GM20000 (cell line): Measurements from ENCODE around the gene TOX3.

ENCODE experiments used
- DNase-seq: peaks from one replicate; pipeline ENCODE4 v3.0.0; 2012; ENCODE audit warnings: low spot score
- TF ChIP-seq, protein P1 (sequence below): IDR thresholded peaks from 2 replicates; pipeline ENCODE4 v1.5.1; 2012; ENCODE audit warnings: mild to moderate bottlenecking, control low read depth; ENCODE audit errors: extremely low read depth, missing control alignments

TOX3 gene

DNA sequence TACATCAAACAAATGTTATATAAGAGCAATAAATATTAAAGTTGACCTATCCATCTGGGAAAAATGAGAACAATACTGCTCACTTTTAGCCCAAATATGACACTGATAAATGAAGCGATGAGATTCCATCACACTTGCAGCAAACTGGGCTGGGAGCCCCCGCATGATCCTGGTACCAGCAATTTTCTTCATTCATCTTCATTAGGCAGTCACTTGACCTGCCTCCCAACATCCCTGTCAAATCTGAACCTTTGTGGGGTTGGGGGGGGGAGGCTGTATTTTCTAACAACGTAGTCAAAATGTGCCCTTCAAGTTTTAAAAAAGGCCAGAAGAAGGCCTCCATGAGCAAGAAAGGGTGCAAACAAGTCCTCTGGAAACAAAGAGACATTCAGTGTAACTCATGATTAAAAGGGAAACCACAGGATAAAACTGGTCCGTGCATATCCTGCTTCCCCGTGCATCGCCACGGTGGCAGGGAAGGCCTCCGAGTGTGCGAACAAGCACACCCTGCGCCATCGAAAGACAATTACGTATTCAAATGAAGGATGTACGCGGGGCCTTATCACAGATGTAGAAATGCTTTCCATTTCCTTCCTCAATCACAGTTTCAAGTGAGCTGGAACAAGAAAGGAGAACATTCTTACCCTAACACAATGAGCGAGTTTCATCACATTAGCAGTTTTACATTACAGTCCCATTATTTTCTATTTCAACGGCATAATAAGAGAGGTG lies 48.4 kb downstream of the TOX3 start:
- TF ChIP-seq, protein P1, sequence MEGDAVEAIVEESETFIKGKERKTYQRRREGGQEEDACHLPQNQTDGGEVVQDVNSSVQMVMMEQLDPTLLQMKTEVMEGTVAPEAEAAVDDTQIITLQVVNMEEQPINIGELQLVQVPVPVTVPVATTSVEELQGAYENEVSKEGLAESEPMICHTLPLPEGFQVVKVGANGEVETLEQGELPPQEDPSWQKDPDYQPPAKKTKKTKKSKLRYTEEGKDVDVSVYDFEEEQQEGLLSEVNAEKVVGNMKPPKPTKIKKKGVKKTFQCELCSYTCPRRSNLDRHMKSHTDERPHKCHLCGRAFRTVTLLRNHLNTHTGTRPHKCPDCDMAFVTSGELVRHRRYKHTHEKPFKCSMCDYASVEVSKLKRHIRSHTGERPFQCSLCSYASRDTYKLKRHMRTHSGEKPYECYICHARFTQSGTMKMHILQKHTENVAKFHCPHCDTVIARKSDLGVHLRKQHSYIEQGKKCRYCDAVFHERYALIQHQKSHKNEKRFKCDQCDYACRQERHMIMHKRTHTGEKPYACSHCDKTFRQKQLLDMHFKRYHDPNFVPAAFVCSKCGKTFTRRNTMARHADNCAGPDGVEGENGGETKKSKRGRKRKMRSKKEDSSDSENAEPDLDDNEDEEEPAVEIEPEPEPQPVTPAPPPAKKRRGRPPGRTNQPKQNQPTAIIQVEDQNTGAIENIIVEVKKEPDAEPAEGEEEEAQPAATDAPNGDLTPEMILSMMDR = no peak
- no peak for DNase-seq

DNA sequence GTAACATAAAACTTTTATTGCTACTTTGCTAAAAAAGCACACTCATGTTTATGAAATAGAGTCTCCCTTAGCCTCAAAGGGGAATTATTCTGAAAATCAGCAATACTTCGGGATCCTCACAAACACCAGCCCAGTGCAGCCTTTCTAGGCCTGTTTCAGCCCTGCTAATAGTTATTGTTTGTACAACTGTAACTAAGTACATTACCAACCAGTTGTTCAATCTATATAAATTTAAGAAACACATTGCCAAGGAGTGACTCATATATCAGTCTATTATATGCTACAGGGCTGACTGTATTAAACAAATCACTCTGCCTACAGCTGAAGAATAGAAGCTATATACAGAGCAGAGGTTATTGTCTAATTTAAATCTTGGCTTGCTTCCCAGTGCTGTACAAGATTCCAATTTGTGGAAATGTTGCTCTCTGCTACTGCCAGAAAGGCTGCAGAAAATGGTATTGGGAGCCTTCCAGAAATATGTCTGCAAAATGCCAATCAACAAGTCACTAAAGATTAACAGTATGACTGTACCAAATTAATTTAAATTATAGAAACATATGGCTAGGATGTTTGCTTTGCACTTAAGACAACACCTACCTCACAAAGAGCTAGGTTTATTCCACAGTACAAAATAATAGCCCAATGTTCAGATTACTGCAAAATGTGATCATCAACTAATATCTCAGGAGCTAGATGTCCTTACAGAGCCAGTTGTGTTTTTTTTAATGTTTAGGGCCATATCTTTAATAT lies 49.7 kb downstream of the TOX3 start:
- DNase-seq = no peak

DNA sequence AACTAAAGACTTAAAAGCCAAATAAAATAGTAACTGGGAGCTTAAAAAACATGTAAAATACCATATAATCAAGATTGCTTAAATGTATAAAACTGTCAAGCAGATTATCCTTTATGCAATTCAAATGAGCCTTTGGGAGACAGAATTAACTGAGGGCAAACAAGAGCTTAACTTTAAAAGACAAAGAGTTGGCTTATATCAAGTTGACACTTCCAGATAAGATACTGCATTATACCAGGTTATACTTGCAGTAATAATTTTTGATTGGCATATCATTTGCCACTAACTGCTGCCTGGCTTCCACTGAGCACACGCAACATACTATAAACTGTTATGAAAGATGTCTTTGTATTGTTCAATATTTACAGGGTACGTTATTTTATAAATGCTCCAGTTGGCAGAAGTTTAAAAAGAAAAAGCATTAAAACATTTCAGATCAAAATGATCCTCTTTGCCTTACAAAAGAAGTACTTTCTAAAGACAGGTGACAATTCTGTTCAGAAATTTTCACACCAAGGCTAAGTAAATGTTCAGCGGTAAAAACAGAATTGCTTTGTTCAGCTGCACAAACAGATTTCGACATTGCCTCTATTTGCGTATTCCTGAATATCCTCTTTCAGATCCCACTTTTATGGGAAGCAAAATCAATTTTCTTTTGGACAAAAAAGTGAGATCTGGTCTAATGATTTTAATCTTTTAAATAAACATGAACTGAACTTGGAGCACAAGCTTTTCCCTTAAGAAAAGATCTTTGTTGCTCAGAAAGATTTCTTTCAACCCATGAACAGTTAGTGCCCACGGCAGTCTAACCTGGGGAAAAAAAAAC lies 50.7 kb downstream of the TOX3 start:
- no peak for DNase-seq
- TF ChIP-seq, protein P1 = no peak

More for the DNA sequence above, 49.7 kb downstream of the TOX3 start:
- TF ChIP-seq, protein P1 = no peak

DNA sequence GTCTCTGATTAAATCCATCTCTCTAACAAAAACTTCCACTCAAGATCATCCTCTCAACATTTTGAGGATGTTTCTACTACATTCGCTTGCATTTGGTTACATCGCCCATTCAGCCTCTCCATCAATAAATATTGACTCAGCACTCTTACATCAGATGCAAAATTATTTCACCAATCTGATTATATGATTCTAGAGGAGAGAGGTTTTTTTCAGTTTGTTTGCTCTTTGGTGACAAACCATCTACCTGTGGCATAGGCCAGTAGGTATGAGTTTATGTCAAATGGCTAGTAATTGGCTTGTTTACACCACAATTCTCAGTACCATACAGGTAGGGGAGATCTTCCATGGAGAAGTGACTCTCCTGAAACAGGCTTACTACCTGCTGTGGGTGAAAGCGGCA lies 52.3 kb downstream of the TOX3 start:
- no peak for DNase-seq
- TF ChIP-seq, protein P1 = no peak

DNA sequence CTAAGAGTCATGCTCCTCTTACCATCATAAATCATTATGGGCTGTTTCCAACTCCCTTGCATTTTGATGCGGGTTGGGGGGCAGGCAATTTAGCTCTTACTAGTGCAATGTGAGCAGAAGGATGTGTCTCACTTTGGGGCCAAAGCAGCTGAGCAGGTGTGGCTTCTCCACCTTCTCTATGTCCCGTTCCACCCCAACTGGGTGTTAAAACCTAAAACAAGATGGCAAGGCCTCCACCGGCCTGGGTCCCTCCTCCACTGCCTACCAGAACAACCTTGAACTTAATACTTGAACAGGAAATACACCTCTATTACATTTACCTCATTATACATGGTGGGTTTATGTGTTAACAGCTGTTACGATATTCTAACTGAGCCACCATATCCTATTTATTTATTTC lies 52.8 kb downstream of the TOX3 start:
- TF ChIP-seq, protein P1 = no peak
- no peak for DNase-seq

DNA sequence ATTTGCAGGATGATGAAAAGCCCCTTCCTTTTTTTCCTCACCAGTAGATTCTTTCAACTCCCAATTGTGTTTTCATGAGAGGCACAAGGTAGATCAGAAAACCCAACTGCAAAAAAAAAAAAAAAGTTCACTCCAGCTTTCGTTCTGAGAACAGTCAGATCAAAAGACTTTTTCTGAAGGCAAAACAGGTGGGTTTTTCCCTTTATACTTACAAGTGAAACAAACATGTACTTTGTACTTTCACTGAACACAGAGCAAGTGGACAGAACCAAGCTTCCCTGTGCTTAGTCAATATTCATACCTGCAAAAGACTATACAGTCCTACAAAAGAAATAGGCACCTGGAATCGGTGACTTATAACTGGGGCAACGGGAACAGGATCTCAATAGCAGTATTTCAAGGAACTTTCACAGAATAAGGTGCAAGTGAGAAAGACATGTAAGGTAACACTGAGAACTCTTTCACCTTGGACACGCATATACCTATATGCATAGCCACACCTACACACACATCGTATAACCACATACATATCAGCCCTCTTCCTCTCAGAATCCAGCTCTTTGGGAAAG lies 54.1 kb downstream of the TOX3 start:
- DNase-seq = peak; percentile 44
- TF ChIP-seq, protein P1 = no peak
